C4-2B (cell line): ENCODE measurements around the gene SELPLG.

Experiments
- H3K27ac ChIP-seq: fragments of 450-650 bp; 2 replicates; pipeline ENCODE4 v1.5.1; 2017
- CTCF ChIP-seq: fragments of 450-650 bp; conservative IDR thresholded peaks from 2 replicates; pipeline ENCODE4 v1.5.1; 2017; ENCODE audit warnings: mild to moderate bottlenecking
- ZFX ChIP-seq: fragments of 450-650 bp; IDR thresholded peaks from 2 replicates; pipeline ENCODE4 v1.6.1; 2017

Gene SELPLG

DNA sequence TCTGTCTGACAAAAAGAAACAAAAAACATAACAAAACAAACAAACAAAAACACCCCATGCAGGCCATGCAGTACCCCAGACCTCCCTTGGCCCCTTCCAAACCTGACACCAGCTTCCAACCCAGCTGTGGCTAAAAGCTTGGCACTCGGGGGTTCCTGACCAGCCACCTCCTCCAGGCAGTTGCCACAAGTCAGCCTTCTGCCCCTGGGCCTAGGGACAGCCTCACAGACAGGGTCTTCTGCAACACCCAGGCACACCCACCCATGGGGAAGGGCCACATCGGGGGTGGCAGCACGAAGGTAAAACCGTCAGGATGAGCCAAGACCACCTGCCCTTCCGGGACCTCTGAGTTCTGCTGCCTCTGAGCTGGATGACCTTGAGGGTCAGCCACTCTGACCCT, 25.1 kb downstream of the SELPLG start:
- TF ChIP-seq ZFX (no peak), CTCF (no peak)
- H3K27ac ChIP-seq, result no peak overlapping the region

DNA sequence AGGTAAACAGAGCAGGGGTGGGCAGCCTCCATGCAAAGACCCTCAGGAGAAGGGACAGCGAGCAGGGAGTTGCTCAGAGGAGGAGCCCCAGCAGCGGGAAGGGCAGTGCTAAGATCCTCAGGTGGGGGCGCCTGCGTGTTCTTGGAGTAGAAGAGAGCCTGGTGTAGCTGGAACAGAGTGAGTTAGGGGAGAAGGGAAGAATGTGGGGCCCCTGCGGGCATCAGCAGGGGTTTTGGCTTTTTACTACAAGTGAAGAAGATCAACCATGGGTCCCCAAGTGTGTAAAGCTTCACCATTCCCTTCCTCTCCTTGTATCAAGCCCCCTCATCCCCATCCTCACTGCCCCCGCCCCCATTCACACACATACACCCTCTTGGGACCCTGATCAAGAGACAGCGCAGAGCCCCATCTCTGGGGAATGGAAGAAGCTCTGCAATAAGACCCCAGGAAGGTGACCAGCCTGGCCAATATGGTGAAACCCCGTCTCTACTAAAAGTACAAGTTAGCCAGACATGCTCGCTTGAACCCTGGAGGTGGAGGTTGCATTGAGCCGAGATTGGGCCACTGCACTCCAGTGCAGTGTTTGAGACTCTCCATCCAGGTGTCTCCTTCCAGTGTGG, 25.6 kb downstream of the SELPLG start:
- no peak overlapping the region for H3K27ac ChIP-seq
- TF ChIP-seq CTCF, result no peak
- no peak for TF ChIP-seq ZFX

- no peak overlapping the region for H3K27ac ChIP-seq
These were observed 27.2 kb downstream of the SELPLG start for GRCh38 chr12:108606492-108606891.

DNA sequence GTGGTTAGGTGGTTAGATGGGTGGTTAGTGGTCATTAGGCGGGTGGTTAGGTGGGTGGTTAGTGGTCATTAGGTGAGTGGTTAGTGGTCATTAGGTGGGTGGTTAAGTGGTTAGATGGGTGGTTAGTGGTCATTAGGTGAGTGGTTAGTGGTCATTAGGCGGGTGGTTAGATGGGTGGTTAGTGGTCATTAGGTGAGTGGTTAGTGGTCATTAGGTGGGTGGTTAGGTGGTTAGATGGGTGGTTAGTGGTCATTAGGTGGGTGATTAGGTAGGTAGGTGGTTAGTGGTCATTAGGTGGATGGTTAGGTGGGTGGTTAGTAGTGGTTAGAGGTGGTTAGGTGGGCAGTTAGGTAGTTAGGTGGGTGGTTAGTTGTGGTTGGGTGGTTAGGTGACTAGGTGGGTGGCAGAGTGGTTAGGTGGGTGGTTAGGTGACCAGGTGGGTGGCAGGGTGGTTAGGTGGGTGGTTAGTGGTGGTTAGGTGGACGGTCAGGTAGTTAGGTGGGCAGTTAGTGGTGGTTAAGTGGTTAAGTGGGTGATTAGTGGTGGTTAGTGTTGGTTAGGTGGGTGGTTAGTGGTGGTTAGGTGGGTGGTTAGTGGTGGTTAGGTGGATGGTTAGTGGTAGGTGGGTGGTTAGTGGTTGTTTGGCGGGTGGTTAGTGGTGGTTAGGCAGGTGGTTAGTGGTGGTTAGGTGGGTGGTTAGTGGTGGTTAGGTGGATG, 27.8 kb downstream of the SELPLG start:
- TF ChIP-seq ZFX, result no peak
- no peak for TF ChIP-seq CTCF
- H3K27ac ChIP-seq, result no peak overlapping the region

More at GRCh38 chr12:108606492-108606891, 27.2 kb downstream of the SELPLG start:
- TF ChIP-seq ZFX (no peak), CTCF (no peak)

DNA sequence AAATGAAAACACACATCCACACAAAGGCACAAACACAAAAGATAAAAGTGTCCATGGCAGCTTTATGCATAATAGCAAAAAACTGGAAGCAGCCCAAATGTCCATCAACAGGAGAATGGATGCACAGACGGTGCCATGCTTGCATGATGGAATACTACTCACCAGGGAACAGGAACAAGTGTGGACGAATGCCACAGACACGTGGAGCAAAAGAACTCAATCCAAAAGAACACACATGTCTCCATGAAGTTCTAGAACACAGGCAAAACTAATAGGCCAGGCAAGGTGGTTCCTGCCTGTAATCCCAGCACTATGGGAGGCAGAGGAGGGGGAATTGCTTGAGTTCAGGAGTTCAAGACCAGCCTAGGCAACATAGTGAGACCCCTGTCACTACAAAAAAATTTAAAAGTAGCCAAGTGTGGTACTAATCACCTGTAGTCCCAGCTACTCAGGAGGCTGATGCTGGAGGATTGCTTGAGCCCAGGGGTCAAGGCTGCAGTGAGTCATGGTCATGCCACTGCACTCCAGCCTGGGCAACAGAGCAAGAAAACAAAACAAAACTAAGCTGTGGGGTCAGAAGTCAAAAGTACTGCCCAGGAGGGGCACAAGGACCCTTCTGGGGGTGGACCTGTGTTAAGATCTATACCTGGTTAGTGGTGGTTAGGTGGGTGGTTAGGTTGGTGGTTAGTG, 28.5 kb downstream of the SELPLG start:
- no peak overlapping the region for H3K27ac ChIP-seq
- TF ChIP-seq CTCF (no peak), ZFX (no peak)

- TF ChIP-seq CTCF (no peak), ZFX (no peak)
- no peak overlapping the region for H3K27ac ChIP-seq
These were observed 29.3 kb downstream of the SELPLG start for GRCh38 chr12:108604208-108604941.
